Prostate gland (tissue), 2 donors: Measurements from ENCODE around the gene UMODL1.
A peak's percentile ranks its signal among the peaks of the same experiment; 100 is the strongest.

ENCODE experiments used
- CTCF ChIP-seq, 4 experiments: fragments of 200-600 bp in 2 of 4; fragments of 450-650 bp in 2 of 4; sonication (generic) in 2 of 4; IDR thresholded peaks; 1 replicate in 3 of 4; 2 replicates in 1 of 4; pipeline ENCODE4 v1.5.1; 2016 to 2019; ENCODE audit warnings: antibody characterized with exemption in 4 of 4, mild to moderate bottlenecking in 2 of 4, moderate library complexity in 2 of 4
- POLR2AphosphoS5 ChIP-seq: sonication (generic); formaldehyde crosslinking; IDR thresholded peaks from one replicate; pipeline ENCODE4 v1.6.1; 2017; ENCODE audit warnings: antibody characterized with exemption

- TF ChIP-seq CTCF (IDR thresholded peaks at IDR 0.05) (no peak), POLR2AphosphoS5 (peak; percentile 60)
These were observed 31.6 kb upstream of the UMODL1 start for GRCh38 chr21:42039470-42039901.
